ENCODE results near the gene HIVEP1.

Gene HIVEP1

DNA sequence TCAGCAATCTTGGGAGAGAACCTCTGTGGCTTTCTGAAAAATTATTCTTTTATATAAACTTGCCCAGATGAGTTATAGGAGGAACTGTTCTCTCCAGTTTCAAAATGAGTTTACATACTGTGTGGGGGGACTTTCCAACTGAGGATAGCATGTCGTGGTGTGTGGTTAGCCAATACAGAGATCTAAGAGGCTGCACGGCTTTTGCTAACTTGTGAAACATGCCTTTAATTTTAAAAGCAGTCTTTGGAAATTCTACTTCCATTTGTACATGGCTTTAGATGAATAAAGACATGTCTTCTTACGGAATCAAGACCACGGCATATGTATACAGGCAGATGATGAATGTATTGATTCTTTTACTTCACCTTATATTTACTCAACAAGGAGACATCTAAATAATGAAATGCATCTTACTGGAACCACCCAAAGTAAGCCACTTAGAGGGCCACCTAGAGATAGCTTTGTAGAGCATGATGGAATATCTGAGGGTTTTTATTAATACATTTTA is 39.8 kb downstream of the HIVEP1 start:
- peak; percentile 72 to 79 for DNase-seq

DNA sequence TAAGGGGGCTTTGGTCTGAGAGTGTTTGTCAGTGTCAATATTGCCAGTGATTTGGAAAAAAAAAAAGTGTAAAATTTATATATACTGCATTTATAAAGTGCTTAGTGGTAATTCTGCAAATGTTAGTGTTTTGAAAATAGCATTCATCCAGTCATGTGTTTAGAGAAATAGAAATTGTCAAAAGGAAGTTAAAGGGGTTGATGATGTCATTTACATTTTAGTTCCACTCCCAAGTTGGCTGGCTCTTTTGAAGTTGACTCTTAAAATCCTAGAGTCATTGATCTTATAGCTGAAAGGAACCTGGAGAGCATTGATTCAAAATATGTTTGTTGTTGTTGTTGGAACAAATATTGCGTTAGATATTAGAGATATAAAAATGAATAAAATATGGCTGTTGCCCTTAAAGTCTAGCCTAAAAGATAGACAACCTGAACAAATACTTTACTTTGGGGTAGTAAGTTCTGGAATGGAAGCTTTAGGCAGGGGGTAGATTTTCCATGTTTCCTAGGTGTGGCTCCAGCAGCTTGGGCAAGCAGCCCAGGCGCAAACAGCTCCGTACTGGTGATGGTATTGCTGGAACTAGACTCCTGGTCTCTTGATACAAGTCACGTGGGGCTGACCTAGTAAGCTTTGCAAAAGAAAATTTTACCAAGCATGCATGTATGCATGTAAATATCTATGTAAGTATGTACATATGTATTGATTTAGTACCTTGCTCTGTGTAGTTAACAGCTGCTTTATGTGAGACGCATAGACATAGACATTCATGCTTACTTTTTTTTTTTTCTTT is 46.3 kb downstream of the HIVEP1 start:
- DNase-seq: no peak

DNA sequence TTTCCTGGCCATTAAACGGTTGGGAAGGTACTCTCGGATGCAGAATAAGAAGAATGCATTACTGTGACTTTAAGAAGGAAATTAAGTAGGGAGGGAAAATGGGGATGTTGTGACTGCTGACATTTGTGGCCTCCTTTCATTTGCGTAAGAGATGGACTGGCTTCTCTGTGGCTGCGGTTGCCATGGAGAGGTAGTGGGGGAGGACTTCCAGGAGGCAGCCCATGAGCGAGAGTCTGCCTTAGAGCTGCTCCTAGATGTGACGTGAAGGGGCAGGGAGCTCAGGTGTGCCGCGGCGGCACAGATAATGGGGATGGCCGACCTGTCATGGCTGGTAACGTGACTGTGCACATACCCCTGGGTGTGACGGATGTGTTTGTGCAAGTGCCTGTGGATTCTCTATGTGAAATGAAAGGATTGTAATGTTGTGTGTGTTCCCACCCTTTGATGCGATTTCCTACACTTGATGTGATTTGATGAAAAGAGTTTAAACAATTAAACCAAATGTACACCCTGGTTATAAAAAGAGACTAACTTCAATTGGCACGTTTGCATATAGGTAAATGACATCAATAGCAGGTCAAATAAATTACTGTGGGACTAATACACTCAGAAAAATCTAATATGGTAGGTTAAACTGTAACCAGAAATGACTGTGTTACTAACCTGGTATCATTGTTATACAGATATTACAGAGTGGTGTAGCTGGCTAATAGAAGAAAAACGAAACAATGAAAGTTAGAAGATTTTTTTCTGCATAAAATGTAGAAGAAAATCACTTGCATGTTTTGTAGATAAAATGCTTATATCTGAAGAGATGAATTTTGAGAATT is 48.9 kb downstream of the HIVEP1 start:
- peak; percentile 86 to 88 for DNase-seq

DNA sequence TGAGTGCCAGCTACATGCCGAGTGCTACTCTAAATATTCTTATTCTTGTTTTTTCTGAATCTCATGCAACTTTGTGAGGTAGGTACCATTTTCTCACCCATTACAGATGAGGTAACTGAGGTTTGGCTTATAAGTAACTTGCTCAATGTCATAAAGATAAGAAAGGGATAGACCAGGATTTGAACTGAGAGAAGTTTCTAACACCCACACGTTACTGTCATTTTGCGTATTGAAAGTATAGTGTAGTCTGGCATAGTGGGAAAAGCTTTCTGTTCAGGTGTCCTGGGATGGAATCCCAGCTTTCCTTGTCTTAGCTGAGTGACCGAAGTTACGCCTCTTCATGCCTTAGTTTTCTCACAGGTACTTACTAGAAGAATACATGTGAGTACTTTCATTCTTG is 50.5 kb downstream of the HIVEP1 start:
- no peak for DNase-seq

DNA sequence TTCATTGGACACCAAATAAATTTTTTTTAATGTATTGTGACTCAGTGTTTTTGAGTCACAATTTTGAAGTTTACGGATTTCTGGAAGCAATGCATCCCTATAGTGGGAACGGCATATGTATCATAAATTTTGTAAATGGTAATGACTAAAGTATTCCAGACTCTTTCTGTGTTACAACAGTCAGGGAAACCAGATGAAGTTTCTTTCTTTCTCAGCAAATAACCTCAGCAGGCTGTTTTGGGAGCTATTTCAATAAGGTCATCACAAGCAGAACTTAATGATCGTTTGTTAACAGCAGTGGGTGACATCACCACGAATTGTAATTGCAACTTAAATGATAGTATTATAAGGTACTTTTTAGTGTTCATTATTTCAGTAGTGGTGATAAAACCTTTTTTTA is 52.0 kb downstream of the HIVEP1 start:
- no peak for DNase-seq

DNA sequence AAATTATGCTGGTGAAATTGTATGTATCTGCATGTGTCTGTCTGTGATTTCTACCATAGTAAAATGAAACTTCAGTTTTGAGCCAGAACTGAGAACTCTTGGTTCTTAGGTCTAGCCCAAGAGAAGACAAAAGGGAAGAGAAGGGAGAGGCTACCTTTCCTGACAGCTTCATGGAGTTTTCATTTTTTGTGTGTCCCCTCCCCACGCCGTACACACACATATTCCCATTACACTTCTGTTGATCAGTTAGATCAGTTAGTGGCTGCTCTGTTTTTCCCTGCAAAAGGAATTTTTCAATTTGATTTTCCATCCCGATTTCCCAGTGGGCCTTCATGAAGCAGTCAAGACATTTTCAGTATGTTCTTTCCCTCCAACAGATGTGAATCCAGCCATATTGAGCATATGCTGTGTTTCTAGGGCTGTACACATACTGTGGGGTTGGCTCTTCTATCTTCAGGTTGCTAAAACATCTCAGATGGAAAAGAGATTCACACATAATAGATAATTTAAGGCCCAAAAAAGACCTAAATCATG is 52.5 kb downstream of the HIVEP1 start:
- DNase-seq: no peak

DNA sequence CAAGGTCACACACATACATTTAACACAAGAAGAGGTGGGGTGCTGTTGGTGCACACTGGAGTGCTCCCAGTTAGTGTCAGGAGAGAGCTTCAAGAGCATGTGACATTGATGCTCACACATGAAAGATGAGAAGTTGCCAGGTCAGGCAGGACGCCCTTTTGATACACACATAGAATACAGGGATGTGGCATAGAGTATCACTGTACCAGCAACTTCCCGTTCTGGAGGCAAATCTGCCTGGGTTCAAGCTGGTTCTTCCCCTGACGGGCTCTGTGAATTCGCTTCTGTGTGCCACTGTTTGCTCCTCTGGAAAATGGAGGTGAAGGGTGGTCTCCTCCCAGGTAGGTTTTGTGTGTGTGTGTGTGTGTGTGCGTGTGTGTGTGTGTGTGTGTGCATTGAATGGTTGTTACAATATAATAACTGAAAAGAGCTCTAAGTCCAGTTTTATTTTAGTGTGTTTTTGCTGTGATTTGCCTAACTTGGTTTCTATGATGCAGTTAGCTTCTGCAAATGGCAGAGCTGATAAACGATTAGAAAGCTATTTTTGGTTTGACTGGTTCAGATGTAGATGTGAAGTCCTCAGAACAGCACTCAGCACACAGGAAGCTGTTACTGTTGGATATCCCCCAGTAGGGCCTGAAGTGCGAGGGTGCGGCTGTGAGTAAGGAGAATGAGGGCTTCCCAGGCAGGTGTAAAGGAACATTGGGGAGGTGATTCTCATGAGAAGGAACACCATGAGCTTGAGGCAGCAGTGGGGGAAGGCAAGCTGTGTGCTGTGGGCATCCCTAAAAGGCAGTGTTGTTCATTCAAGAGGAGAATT is 53.4 kb downstream of the HIVEP1 start:
- peak in 1 of 2 donors; percentile 28 for DNase-seq

DNA sequence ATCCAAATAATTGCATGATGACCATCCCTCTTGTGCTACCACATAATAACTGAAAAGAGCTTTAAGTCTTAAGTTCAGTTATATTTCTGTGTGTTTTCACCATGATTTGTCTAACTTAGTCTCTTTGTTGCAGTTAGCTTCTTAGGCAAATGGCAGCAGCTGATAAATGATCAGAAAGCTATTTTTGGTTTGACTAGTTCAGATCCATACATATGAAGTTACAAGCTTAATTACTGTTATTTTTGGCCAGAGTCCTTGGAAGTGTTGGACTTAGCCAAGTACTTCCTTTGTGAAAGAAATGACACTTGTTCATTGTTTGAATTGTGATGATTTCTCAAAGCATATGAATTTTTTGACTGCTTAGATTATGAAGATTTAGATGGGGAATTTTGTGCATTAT is 54.2 kb downstream of the HIVEP1 start:
- no peak for DNase-seq

DNA sequence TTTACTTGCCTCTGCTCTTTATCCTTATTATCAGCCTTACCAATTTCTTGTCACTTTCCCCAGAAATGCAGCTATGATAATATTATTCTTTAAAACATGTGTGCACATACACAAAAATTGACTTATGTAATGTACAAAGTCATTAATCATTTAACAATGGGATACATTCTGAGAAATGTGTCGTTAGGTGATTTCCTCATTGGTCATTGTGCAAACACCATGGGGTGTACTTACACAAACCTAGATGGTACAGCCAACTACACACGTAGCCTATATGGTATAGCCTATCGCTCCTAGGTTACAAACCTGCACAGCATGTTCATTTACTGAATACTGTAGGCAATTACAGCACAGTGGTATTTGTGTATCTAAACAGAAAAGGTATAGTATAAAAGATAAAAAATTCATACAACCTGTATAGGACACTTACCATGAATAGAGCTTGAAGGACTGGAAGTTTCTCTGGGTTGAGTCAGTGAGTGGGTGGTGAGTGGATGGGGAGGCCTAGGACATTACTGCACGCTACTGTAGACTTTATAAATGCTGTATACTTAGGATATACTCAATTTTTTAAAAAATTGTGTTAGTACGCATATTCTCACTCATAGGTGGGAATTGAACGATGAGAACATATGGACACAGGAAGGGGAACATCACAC is 56.9 kb downstream of the HIVEP1 start:
- DNase-seq: no peak

DNA sequence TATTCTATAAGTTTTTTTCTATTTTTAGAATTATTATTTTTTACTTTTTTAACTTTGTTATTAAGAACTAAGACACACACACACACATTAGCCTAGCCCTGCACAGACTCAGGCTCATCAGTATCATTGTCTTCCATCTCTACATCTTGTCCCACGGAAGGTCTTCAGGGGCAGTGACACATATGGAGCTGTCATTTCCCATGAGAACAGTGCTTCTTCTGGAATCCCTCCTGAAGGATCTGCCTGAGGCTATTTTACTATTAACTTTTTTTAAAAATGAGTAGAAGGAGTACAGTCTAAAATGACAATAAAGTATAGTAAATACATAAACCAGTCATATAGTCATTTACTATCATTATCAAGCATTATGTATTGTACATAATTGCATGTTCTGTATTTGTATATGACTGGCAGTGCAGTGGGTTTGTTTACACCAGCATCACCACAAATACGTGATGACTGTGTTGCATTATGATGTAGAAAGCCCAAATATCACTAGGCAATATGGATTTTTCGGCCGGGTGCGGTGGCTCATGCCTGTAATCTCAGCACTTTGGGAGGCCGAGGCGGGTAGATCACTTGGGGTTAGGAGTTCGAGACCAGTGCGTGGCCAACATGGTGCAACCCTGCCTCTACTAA is 57.9 kb downstream of the HIVEP1 start:
- DNase-seq: no peak

DNA sequence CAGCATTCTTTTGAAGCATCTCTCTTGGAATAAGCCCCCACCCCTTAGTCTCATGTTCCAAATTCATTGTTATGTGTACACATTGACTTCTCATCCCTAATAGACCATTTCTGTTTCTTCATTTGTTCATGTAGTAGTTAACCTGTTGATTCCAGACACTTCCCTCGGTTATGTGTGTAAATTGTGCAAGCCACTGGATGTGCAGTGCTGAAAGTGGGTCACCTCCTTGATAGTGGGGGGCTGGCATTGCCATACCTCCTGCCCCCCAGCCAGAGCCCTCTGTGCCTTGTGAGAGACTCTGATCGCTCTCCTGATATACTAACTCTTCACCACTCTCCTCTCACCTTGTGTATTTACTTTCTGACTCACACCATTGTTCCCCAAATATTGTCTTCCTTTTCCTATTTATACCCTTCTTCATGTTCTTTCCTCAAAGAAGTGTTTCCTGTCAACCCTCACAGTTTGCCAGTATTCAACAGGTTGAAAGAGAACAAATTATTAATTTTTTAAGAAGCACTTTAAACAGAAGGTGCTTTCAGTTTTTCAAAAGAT is 59.0 kb downstream of the HIVEP1 start:
- DNase-seq: no peak

DNA sequence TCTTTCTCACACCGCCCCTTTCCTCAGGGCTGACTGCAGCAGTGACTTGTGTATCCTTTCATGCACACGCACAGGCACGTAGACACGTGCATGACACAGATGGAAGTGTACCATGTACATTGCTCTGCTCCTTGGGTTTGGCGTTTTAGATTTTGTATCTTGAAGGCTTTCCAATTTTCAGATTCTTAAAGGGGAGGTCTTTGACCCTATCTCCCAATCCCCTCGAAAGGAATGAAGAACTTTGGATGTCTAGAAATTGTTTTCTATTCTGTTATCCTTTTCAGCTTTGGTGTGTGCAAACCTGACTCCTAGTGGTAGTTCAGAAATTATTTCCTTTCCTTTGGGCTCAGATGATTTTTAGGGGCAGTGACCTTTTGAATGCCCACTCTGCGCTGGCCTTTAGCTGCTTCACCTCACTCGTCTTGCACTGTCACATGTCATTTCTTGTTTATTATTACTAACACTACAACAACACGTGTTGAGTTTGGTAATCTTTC is 63.0 kb downstream of the HIVEP1 start:
- peak in 1 of 2 donors; percentile 22 for DNase-seq

DNA sequence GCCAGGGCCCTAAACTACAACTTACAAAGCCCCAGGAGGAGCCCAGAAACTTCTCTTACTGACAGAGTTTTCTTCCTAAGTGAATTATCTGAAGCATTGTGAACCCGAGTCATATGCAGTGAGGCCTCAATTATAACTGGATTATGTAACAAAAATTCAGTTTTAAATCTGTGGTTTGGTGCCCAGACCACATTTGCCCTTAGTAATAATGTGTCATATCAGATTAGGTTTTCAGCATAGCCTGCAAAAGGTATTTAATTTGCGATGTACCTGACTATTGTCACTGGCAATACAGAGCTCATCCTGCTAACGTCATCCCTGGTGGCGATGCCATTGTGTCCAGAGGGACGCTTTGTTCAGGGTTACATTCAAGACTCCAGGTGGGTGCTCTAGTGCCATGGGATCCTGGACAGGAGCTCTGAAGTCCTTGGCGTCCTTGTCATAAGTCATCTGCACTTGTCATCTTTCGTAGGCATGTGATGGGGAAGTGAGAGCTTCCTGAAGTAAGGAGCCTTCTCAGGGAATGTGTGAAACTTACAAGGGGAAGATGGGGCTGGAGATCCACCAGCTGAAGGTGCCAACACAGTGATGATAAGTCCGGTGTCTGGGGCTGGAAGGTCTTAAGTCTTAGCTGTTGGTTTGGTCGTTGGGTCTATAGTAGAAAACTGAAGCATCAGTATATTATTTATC is 65.1 kb downstream of the HIVEP1 start:
- no peak for DNase-seq

DNA sequence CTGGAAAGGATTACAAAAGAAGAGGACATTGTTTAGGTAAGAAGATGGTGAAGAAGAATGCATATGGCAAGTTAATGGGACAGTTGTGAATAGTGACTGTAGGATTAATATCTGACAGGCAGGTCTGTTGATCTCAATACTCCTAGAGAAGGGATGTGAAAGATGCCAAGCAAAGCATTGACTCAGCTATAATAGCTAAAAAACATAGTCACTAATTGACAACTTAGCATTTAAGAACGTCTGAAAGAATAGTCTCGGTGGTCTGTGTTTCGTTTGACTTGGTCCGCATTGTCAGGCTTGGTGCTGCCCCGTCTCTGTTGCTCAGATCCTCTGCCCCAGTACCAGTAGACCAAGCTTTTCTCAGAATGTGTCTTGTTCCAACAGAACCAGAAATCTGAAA is 65.9 kb downstream of the HIVEP1 start:
- no peak for DNase-seq

DNA sequence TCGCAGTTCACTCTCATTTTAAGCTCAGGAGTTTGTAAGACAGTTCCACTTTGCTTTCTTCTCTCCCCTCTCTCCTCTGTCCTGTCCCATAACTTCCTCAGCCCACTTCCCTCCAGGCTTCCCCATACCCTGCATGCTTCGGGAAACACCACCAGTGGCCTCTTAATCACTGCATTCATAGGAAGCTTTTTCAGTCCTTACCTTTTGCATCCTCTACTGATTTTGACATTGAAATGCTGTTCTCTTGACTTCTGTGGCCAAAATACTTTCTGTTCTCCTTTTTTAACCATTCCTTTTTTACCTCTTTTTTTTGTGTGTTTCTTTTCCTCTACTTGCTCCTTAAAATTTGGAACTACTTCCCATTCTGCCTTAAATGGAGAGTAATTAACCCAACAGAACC is 69.7 kb downstream of the HIVEP1 start:
- DNase-seq: no peak

DNA sequence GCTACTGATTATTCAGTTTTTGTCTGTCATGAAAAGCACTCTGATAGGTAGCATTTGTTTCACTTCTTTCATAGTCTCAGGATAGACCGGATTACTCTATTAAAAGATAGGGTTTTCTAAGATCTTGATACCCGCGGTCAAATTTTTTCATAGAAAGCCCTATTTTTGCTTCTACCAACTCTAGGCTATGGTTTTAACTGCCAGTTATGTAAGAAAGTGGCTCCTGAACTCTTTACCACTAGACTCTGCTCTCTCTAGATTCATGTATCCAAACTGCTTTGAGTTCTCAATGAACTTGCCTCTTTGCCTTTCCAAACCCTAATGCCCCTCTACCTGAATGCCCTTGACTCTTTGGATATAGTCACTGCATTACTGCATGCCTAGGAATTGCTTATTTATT is 70.3 kb downstream of the HIVEP1 start:
- DNase-seq: no peak

DNA sequence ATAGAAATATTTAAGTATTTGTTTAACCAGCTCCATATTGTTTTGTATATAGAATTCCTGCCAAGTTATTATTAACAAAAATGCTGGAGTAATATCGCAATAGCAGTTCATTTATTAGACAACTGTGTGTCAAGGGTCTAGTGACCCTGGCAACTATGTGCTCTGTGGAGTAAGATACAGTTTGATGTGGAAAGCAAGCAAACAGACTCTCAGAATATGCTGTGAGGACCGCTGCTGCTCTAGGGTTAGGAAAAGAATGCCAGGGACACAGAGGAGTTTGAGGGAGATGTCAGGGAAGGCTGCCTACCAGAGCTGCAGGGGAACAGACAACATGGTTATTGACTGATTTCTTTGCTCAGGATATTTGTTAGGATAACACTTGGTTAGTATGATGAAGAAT is 71.2 kb downstream of the HIVEP1 start:
- no peak for DNase-seq

DNA sequence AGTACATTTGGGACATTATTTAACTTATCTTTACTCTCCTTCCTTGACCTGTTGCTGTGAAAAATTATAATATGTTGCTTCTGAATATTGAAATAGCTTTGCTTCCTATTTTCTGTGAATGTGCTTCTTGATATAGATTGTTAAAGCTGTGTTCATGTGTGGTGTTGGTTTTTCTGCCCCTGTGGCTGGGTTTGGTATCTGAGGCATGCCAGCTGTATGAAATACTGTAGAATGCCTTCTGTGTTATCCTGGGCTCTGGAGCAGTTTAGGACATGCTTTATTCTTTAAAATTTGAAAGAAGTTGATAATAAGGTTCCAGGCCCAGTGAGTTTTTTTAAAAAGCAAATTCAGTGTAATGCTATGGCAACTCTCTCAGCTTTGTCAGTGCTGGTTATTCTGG is 71.7 kb downstream of the HIVEP1 start:
- DNase-seq: no peak

DNA sequence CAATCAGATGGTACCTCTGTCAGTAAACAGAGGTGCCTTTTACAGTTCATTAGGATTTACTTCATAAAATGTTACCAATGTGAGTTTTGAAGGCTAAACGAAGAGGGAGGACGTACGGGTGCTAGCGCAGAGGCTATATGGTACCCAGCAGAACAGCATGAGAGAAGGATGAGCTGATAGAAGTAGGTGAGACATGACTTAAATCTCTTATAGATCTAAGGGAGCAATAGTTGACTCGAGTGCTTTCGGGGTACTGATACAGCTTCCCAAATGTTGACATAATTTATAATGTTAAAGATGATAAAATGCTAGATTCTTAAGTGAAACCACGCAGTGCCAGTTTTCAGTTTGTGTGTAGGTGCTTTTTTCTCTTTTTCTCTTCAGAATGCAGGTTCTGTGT is 72.6 kb downstream of the HIVEP1 start:
- DNase-seq: no peak

DNA sequence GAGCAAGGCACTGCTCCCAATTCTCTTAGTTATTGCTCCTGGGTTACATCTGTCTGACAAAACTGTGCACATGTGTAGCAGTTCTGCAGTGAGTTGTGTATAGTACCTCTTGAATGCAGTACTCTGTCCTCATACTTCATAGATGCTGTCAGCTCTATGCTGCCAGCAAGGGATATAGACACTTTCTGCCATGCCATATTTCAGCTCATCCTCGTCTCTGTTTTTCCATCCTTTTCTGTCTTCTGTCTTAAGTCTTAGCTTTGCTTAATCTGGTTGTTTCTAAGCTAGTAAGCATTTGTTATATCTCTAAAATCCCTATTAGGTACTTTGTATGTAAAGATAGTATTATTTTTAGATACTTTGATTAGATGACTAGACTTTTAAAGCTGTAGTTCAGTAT is 76.4 kb downstream of the HIVEP1 start:
- no peak for DNase-seq

DNA sequence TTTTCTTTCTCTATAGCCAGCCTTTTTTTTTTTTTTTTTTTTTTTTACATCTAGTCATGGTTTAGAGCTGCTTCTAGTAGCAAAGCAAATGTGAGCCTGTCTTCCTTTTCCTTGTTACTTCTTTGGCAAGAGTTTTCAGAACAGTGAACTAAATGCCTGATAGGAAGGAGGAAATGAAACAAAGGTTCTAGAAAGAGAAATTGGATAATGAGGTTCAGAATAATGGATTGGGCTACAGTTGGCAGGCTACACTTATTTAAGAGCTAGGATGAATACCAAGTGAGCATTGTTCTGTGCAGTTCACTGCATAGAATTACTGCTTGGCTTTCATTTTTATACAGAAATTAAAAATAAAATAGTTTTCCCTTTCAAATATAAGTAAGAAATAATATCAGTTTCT is 78.6 kb downstream of the HIVEP1 start:
- no peak for DNase-seq
